Neuron (in vitro differentiated cells): Measurements from ENCODE around the gene ACCSL.
A peak's percentile ranks its signal among the peaks of the same experiment; 100 is the strongest.

Source experiments
- H2AFZ ChIP-seq: one replicate; pipeline ENCODE4 v1.6.1; 2013; ENCODE audit warnings: low read depth, mild to moderate bottlenecking, inconsistent platforms, low read length, moderate library complexity
- H3K27me3 ChIP-seq: one replicate; pipeline ENCODE4 v1.6.1; 2013; ENCODE audit warnings: low read length; ENCODE audit not compliant: insufficient read depth
- H3K36me3 ChIP-seq: one replicate; pipeline ENCODE4 v1.6.1; 2013; ENCODE audit warnings: low read length; ENCODE audit not compliant: insufficient read depth
- H3K4me1 ChIP-seq: one replicate; pipeline ENCODE4 v1.6.1; 2013; ENCODE audit warnings: low read length; ENCODE audit not compliant: insufficient read depth
- H3K4me3 ChIP-seq: 2 replicates; pipeline ENCODE4 v1.5.1; 2013; ENCODE audit warnings: mild to moderate bottlenecking, low read length, moderate library complexity
- H3K9me3 ChIP-seq: one replicate; pipeline ENCODE4 v1.6.1; 2013; ENCODE audit warnings: low read length

ACCSL gene

GRCh38 chr11:44078794-44079193 lies 31.0 kb downstream of the ACCSL start:
- no peaks in the 10 kb centered on the region for H3K9me3 ChIP-seq

GRCh38 chr11:44079376-44079775 lies 31.6 kb downstream of the ACCSL start:
- no peaks in the 10 kb centered on the region for H3K9me3 ChIP-seq
- H3K4me1 ChIP-seq: peaks cover 7% of the 10 kb centered on the region
- no peaks in the 10 kb centered on the region for H3K36me3 ChIP-seq
- no peak overlapping the region for H3K4me3 ChIP-seq
- H2AFZ ChIP-seq: no peak overlapping the region
- H3K27me3 ChIP-seq: peaks cover under 1% of the 10 kb centered on the region

More at GRCh38 chr11:44078794-44079193, 31.0 kb downstream of the ACCSL start:
- H3K4me3 ChIP-seq: no peak overlapping the region
- no peaks in the 10 kb centered on the region for H3K36me3 ChIP-seq
- H3K27me3 ChIP-seq: no peaks in the 10 kb centered on the region
- peaks cover 7% of the 10 kb centered on the region for H3K4me1 ChIP-seq
- no peak overlapping the region for H2AFZ ChIP-seq

GRCh38 chr11:44080951-44081350 lies 33.2 kb downstream of the ACCSL start:
- Histone ChIP-seq H3K27me3 (peaks cover 3% of the 10 kb centered on the region), H2AFZ (no peak overlapping the region), H3K9me3 (no peaks in the 10 kb centered on the region), H3K36me3 (no peaks in the 10 kb centered on the region), H3K4me1 (peaks cover under 1% of the 10 kb centered on the region), H3K4me3 (no peak overlapping the region)

- Histone ChIP-seq H3K36me3 (no peaks in the 10 kb centered on the region), H3K4me1 (no peaks in the 10 kb centered on the region), H3K4me3 (no peak overlapping the region), H3K27me3 (peaks cover 3% of the 10 kb centered on the region), H3K9me3 (no peaks in the 10 kb centered on the region), H2AFZ (no peak overlapping the region)
Measured at GRCh38 chr11:44082645-44083044, 34.9 kb downstream of the ACCSL start.

GRCh38 chr11:44083433-44083832 lies 35.7 kb downstream of the ACCSL start:
- no peaks in the 10 kb centered on the region for H3K36me3 ChIP-seq
- H2AFZ ChIP-seq: no peak overlapping the region
- no peaks in the 10 kb centered on the region for H3K4me1 ChIP-seq
- peaks cover 3% of the 10 kb centered on the region for H3K27me3 ChIP-seq
- H3K4me3 ChIP-seq: no peak overlapping the region
- H3K9me3 ChIP-seq: no peaks in the 10 kb centered on the region

- peaks cover 3% of the 10 kb centered on the region for H3K27me3 ChIP-seq
- no peaks in the 10 kb centered on the region for H3K4me1 ChIP-seq
- H2AFZ ChIP-seq: no peak overlapping the region
- H3K4me3 ChIP-seq: no peak overlapping the region
- no peaks in the 10 kb centered on the region for H3K36me3 ChIP-seq
- no peaks in the 10 kb centered on the region for H3K9me3 ChIP-seq
Measured at GRCh38 chr11:44083906-44084305, 36.1 kb downstream of the ACCSL start.

- H3K27me3 ChIP-seq: peaks cover 3% of the 10 kb centered on the region
Measured at GRCh38 chr11:44085330-44085729, 37.5 kb downstream of the ACCSL start.

GRCh38 chr11:44088377-44088776 lies 40.6 kb downstream of the ACCSL start:
- peaks cover 14% of the 10 kb centered on the region for H3K27me3 ChIP-seq
- no peaks in the 10 kb centered on the region for H3K9me3 ChIP-seq
- H2AFZ ChIP-seq: no peak overlapping the region
- H3K36me3 ChIP-seq: no peaks in the 10 kb centered on the region
- H3K4me3 ChIP-seq: no peak overlapping the region
- no peaks in the 10 kb centered on the region for H3K4me1 ChIP-seq

More at GRCh38 chr11:44085330-44085729, 37.5 kb downstream of the ACCSL start:
- no peak overlapping the region for H3K4me3 ChIP-seq
- H3K36me3 ChIP-seq: no peaks in the 10 kb centered on the region
- H3K4me1 ChIP-seq: no peaks in the 10 kb centered on the region
- H2AFZ ChIP-seq: no peak overlapping the region
- no peaks in the 10 kb centered on the region for H3K9me3 ChIP-seq

GRCh38 chr11:44088871-44089270 lies 41.1 kb downstream of the ACCSL start:
- Histone ChIP-seq H3K36me3 (no peaks in the 10 kb centered on the region), H3K9me3 (no peaks in the 10 kb centered on the region), H2AFZ (no peak overlapping the region), H3K4me1 (no peaks in the 10 kb centered on the region), H3K4me3 (no peak overlapping the region), H3K27me3 (peaks cover 14% of the 10 kb centered on the region)

- H3K36me3 ChIP-seq: no peaks in the 10 kb centered on the region
- no peak overlapping the region for H3K4me3 ChIP-seq
- H3K27me3 ChIP-seq: peaks cover 11% of the 10 kb centered on the region
- peaks cover 3% of the 10 kb centered on the region for H3K4me1 ChIP-seq
- H3K9me3 ChIP-seq: no peaks in the 10 kb centered on the region
- no peak overlapping the region for H2AFZ ChIP-seq
Measured at GRCh38 chr11:44090539-44090938, 42.8 kb downstream of the ACCSL start.

GRCh38 chr11:44094260-44094868 lies 46.6 kb downstream of the ACCSL start:
- H3K36me3 ChIP-seq: no peaks in the 10 kb centered on the region
- no peak overlapping the region for H3K4me3 ChIP-seq
- peaks cover 11% of the 10 kb centered on the region for H3K27me3 ChIP-seq
- no peaks in the 10 kb centered on the region for H3K9me3 ChIP-seq
- peaks cover 11% of the 10 kb centered on the region for H3K4me1 ChIP-seq
- H2AFZ ChIP-seq: no peak overlapping the region

GRCh38 chr11:44095506-44096359 lies 48.0 kb downstream of the ACCSL start, which contains the start of gene EXT2:
TSS of gene EXT2 (plus strand) at chr11:44095678. CDS start at chr11:44107713, 12,035 bp downstream.
- H3K4me1 ChIP-seq: peaks cover 11% of the 10 kb centered on the region
- H3K9me3 ChIP-seq: no peaks in the 10 kb centered on the region
- H2AFZ ChIP-seq: peak within 1 kb of the TSS; percentile 82
- peaks cover 11% of the 10 kb centered on the region for H3K27me3 ChIP-seq
- peaks cover 7% of the 10 kb centered on the region for H3K36me3 ChIP-seq
- peak within 1 kb of the TSS; percentile 55 for H3K4me3 ChIP-seq

- Histone ChIP-seq H3K36me3 (peaks cover 7% of the 10 kb centered on the region), H3K27me3 (peaks cover 9% of the 10 kb centered on the region), H3K9me3 (peaks cover 2% of the 10 kb centered on the region), H3K4me1 (peaks cover 11% of the 10 kb centered on the region), H3K4me3 (peak overlapping the region; percentile 55), H2AFZ (peak overlapping the region; percentile 82)
Measured at GRCh38 chr11:44096360-44097185, 48.8 kb downstream of the ACCSL start.
